K562 (cell line): Measurements from ENCODE around the gene FASTK. TPM values are rescaled to one million over a fixed set of nuclear protein-coding genes. Genes with fewer than 3 reads are reported as not detected.

Source experiments
- ARID3A ChIP-seq: IDR thresholded peaks from 2 replicates; pipeline ENCODE4 v1.6.1; 2012; ENCODE audit warnings: low read depth, low read length, improper control_type of control experiment, borderline replicate concordance
- ATF7 ChIP-seq: fragments of 450-650 bp; IDR thresholded peaks from 2 replicates; pipeline ENCODE4 v1.7.1; 2014; ENCODE audit warnings: mild to moderate bottlenecking, moderate library complexity
- CGGBP1 ChIP-seq: fragments of 250-450 bp; sonication (Bioruptor Pico); IDR thresholded peaks from 2 replicates; pipeline ENCODE4 v1.9.0; 2021; ENCODE audit warnings: mild to moderate bottlenecking
- EP400 ChIP-seq: fragments of 450-650 bp; IDR thresholded peaks from 2 replicates; pipeline ENCODE4 v1.6.1; 2017; ENCODE audit warnings: antibody characterized with exemption, mild to moderate bottlenecking, moderate library complexity
- FOXP1 ChIP-seq: sonication (generic); formaldehyde crosslinking; IDR thresholded peaks from 2 replicates; pipeline ENCODE4 v1.8.0; 2022; ENCODE audit warnings: mild to moderate bottlenecking, missing genetic modification reagents
- ILK ChIP-seq: fragments of 450-650 bp; IDR thresholded peaks from 2 replicates; pipeline ENCODE4 v1.6.1; 2016; ENCODE audit warnings: missing genetic modification characterization, low read depth, mild to moderate bottlenecking, missing compliant biosample characterization, moderate library complexity, borderline replicate concordance
- IRF1 ChIP-seq: sonication (generic); formaldehyde crosslinking; IDR thresholded peaks from 2 replicates; pipeline ENCODE4 v1.8.0; 2022; ENCODE audit warnings: missing genetic modification reagents, mild to moderate bottlenecking, borderline replicate concordance
- KDM5B ChIP-seq: fragments of 200-600 bp; sonication (generic); IDR thresholded peaks from 2 replicates; pipeline ENCODE4 v1.6.1; 2012; ENCODE audit warnings: low read depth, mild to moderate bottlenecking, moderate library complexity, low read length, control low read depth, inconsistent platforms; ENCODE audit not compliant: insufficient replicate concordance
- KLF1 ChIP-seq: fragments of 450-650 bp; IDR thresholded peaks from 2 replicates; pipeline ENCODE4 v1.6.1; 2016; ENCODE audit warnings: missing genetic modification characterization, missing compliant biosample characterization
- MAFK ChIP-seq: IDR thresholded peaks from 2 replicates; pipeline ENCODE4 v1.6.1; 2011; ENCODE audit warnings: low read length, improper control_type of control experiment
- NCOR1 ChIP-seq: fragments of 450-650 bp; IDR thresholded peaks from 2 replicates; pipeline ENCODE4 v1.6.1; 2016; ENCODE audit warnings: mild to moderate bottlenecking, moderate library complexity
- NFE2 ChIP-seq: IDR thresholded peaks from 2 replicates; pipeline ENCODE4 v1.6.1; 2014; ENCODE audit warnings: antibody characterized with exemption, low read depth
- NFIX ChIP-seq: fragments of 250-450 bp; sonication (Bioruptor Pico); IDR thresholded peaks from 2 replicates; pipeline ENCODE4 v1.4.0; 2020; ENCODE audit warnings: low read depth, mild to moderate bottlenecking, moderate library complexity
- NFXL1 ChIP-seq: fragments of 450-650 bp; formaldehyde crosslinking; IDR thresholded peaks from 2 replicates; pipeline ENCODE4 v1.4.0; 2021; ENCODE audit warnings: mild to moderate bottlenecking
- SFPQ ChIP-seq: fragments of 200-400 bp; formaldehyde crosslinking; IDR thresholded peaks from 2 replicates; pipeline ENCODE4 v1.6.1; 2017; ENCODE audit warnings: mild to moderate bottlenecking, low read depth, low read length, moderate library complexity
- SPI1 ChIP-seq: IDR thresholded peaks from 2 replicates; pipeline ENCODE4 v1.6.1; 2011; ENCODE audit warnings: low read depth, low read length, control low read depth, borderline replicate concordance
- TAF9B ChIP-seq: fragments of 450-650 bp; IDR thresholded peaks from 2 replicates; pipeline ENCODE4 v1.6.1; 2018; ENCODE audit warnings: mild to moderate bottlenecking; ENCODE audit not compliant: partially characterized antibody
- TCF15 ChIP-seq: fragments of 250-450 bp; sonication (Bioruptor Pico); IDR thresholded peaks from 2 replicates; pipeline ENCODE4 v1.8.0; 2022; ENCODE audit warnings: moderate library complexity, mild to moderate bottlenecking, inconsistent platforms
- XRCC4 ChIP-seq: IDR thresholded peaks from one replicate; pipeline ENCODE4 v1.6.1; 2011; ENCODE audit not compliant: insufficient read depth, insufficient read length; ENCODE audit errors: extremely low read depth
- ZBTB26 ChIP-seq: fragments of 450-650 bp; formaldehyde crosslinking; IDR thresholded peaks from 2 replicates; pipeline ENCODE4 v1.4.0; 2022; ENCODE audit warnings: missing genetic modification characterization
- ZNF263 ChIP-seq: sonication (generic); formaldehyde crosslinking; IDR thresholded peaks from 2 replicates; pipeline ENCODE4 v1.8.0; 2022; ENCODE audit warnings: mild to moderate bottlenecking, missing genetic modification reagents, borderline replicate concordance
- ZNF699 ChIP-seq: fragments of 250-450 bp; sonication (Bioruptor Pico); IDR thresholded peaks from 2 replicates; pipeline ENCODE4 v1.8.0; 2021; ENCODE audit warnings: mild to moderate bottlenecking, moderate library complexity; ENCODE audit not compliant: insufficient replicate concordance
- polyA plus RNA-seq, 8 experiments: library from polyadenylated mRNA; depleted of rRNA in 4 of 8; stranded (reverse) in 5 of 8; unstranded in 3 of 8; fragments of >200 nt; fragmentation: Nextera tagmentation in 2 of 8; fragmentation: Illumina TruSeq in 1 of 8; extraction: Ambion mirVana in 2 of 8; extraction: Trizol in 1 of 8; gene quantifications; 2 replicates each; pipeline versions ENCODE4 v1.2.1 to v1.2.3, GENCODE V29; 2011 to 2014; ENCODE audit warnings: inconsistent platforms in 1 of 8, missing spikeins in 1 of 8
- total RNA-seq, 7 experiments: library from RNA; depleted of rRNA in 6 of 7; stranded (reverse); fragments of >200 nt in 6 of 7; fragmentation: Illumina TruSeq in 2 of 7; extraction: Trizol in 2 of 7; gene quantifications; 2 replicates each; pipeline versions ENCODE4 v1.2.1 to v1.2.3, GENCODE V29; 2011 to 2021; ENCODE audit warnings: low replicate concordance in 1 of 7

Gene FASTK
- total and polyA plus RNA-seq, 9 of the 15 experiments (the other 6 are each of a cell fraction or from before 2014, with no cell fraction given): 0.51 to 150 (median 48.2) TPM

- TF ChIP-seq ILK (tag): no peak
- TF ChIP-seq TAF9B: no peak
- TF ChIP-seq NCOR1: no peak
- TF ChIP-seq ATF7: peak; percentile 8; the same call in 1 of the 2 replicates
- no peak for TF ChIP-seq MAFK
- no peak for TF ChIP-seq NFIX (CRISPR knock-in tag)
- no peak for TF ChIP-seq NFE2
- no peak for TF ChIP-seq ZNF699 (CRISPR knock-in tag)
- TF ChIP-seq IRF1 (CRISPR knock-in tag): 0 out of 2 replicates have a peak, but pooled peaks have one; percentile 17
- no peak for TF ChIP-seq SFPQ
- no peak for TF ChIP-seq NFXL1 (CRISPR knock-in tag)
- no peak for TF ChIP-seq KDM5B
- no peak for TF ChIP-seq XRCC4
- TF ChIP-seq KLF1 (tag): no peak
- TF ChIP-seq CGGBP1 (CRISPR knock-in tag): no peak
- no peak for TF ChIP-seq ZBTB26 (CRISPR knock-in tag)
- TF ChIP-seq EP400: no peak
- TF ChIP-seq SPI1: no peak
- no peak for TF ChIP-seq ARID3A
- no peak for TF ChIP-seq TCF15 (CRISPR knock-in tag)
- TF ChIP-seq ZNF263 (CRISPR knock-in tag): 0 out of 2 replicates have a peak, but pooled peaks have one; percentile 22
- TF ChIP-seq FOXP1 (CRISPR knock-in tag): peak; percentile 89; the same call in 1 of the 2 replicates
These were observed 515 bp downstream of the FASTK start (continued) for GRCh38 chr7:151080067-151080521.
